ENCODE results near the gene HIC1.
"Not testable (repeated sequence)": the region's sequence is repeated elsewhere in the genome, so short reads cannot be mapped to it uniquely, and the experiment has no call there.

Gene HIC1, protein sequence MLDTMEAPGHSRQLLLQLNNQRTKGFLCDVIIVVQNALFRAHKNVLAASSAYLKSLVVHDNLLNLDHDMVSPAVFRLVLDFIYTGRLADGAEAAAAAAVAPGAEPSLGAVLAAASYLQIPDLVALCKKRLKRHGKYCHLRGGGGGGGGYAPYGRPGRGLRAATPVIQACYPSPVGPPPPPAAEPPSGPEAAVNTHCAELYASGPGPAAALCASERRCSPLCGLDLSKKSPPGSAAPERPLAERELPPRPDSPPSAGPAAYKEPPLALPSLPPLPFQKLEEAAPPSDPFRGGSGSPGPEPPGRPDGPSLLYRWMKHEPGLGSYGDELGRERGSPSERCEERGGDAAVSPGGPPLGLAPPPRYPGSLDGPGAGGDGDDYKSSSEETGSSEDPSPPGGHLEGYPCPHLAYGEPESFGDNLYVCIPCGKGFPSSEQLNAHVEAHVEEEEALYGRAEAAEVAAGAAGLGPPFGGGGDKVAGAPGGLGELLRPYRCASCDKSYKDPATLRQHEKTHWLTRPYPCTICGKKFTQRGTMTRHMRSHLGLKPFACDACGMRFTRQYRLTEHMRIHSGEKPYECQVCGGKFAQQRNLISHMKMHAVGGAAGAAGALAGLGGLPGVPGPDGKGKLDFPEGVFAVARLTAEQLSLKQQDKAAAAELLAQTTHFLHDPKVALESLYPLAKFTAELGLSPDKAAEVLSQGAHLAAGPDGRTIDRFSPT

DNA sequence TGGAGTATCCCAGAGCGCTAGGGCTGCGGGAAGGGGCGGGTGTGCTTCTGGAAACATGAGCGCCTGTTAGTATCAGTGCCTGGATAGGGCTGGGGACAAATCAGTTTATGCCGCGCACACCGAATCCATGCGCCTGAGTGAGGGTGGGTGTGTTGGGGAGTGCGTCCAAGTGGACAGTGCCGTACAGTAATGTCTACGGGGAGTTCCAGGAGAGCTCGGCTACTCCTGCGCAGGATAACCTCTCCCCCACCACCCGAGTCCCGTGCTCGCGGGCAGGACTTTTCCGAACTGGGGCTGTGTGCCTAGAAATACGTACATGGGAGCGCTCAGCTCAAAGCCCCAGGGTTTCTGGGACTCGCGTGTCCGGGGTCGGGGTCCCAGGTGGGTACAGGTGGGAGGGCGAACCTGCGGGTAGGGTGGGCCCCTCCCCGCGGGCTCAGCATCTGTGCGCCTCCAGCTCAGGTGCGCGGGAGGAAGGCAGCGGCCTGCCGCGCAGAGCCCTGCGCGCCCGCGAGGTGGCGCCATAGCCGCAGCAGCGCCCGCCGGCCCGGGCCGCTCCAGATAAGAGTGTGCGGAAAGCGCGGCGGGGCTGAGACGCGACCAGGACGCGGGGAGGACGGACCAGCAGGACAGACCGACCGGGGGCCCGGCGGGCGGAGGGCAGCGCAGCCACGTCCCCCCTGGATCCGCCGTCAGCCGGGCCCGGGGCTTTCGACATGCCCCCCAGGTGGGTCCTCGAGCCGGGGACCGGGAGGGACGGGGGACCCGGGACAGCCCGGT, at the start of gene HIC1:
Gene HIC1 (plus strand): TSS at position 592 of the 780 bp plus-strand sequence. CDS start 1,588 bp downstream, outside the sequence.
- peak; percentile 39 to 73 for DNase-seq

DNA sequence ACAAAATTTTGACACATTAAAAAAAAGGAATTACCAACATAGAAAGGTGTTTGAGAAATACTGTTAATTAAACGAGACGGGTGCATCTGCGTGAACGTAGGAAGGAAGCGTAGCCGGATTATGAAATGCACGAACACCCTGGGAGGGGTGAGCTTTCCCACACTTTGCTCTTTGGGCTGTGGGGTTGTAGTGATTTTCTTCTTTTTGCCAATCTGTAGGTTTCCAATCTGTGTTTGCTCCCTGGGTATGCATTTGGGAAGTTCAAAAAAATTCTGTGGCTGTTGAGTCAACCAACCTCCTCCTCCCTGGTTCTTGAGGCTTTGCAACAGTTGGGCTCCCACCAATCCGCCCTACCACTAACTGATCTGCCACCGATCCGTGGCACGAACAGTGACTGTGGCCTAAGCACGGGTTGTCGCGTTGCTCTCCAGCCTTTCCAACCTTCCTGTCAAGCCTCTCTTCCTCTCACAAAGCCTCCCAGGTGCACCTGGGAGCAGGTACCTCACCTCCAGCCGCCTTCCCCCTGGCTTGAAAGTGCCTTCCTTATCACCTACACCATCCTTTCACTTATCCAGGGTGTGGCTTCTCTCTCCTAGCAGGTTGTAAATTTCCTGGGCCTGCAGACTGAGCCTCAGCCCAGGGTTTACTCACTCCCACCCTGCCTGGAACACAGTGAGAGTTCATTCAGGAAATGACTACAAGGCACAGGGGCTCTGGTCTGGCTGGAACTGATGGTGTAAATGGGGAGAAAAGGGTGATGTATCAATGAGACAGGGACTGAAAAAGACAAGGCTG, 46.4 kb upstream of the HIC1 start:
- DNase-seq, result no peak

DNA sequence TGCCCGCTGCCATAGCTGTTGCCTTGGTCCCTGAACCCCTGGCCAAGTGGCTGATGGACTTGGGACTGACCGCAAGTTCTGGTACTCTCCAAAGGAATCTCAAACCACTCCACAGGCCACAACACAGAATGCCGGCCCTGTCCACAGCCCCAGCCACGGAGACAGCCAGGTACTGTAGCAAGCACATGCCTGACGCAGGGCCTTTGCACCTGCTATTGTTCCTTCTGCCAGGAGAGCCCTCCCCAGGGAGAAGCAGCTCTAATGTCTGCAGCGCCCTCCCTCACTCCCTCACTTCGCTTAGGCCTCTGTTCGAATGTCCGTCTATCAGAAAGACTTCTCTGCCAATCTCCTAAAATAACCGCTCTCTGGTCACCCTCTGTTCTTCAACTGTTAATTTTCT, 45.2 kb upstream of the HIC1 start:
- no peak for DNase-seq

DNA sequence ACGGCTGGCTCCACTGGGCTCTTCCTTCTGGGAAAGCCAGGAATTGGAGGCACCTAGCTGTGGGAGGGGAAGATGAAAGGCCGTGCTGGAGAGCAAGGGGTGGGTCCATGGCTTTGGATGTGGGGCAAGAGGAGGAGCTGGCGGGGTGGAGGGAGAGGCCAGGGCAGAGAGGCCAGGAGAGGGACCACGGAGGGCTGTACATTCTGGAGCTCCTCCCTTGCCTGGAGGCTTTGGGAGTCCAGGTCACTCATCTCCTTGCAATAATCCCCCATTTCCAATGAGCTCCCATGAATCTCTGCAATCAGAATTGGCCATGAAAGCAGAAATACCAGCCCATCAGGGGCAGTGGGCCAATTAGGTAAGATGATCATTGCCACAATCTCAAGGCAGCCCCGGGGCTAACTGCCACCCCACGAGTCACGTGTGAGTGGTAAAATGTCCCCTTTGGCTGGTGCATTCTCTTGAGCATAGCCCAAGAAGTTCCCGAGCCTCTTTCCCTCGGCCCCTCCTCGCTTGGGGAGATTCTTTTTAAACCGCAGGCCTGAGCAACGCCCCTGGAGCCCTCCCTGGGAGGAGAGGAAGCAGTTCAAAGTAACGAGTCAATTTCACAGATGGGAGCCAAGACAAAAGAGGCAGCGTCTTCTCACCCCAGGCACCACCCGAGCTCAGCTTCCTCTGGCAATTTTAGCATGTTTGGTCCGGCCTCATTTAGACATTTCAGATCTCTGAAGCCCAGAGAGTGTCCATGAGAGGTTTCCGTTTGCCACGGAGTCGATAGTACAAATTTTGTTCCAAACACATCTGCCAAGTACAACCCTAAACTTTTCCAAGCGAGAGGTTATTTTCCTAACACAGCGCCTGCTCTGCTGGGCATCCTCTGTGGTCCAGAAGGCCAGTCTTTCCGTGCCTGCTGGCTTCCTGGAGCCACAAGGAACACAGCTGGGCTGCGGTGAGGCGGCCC, 43.2 kb upstream of the HIC1 start:
- DNase-seq, result no peak

DNA sequence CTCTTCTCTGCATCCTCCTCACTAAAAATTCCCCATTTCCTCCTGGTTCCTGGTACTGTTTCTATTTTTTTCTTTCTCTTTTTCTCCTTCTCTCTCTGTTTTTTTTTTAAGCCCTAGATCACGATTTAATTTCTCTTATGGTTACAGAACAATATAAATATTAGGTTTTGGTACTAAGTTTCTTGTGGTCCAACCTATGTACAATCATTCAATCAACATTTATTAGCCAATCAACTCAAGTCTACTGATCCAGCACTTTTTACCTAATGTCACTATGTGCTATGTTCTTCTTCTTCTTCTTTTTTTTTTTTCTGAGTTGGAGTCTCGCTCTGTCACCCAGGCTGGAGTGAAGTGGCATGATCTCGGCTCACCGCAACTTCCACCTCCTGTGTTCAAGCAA, 42.4 kb upstream of the HIC1 start:
- no peak for DNase-seq

DNA sequence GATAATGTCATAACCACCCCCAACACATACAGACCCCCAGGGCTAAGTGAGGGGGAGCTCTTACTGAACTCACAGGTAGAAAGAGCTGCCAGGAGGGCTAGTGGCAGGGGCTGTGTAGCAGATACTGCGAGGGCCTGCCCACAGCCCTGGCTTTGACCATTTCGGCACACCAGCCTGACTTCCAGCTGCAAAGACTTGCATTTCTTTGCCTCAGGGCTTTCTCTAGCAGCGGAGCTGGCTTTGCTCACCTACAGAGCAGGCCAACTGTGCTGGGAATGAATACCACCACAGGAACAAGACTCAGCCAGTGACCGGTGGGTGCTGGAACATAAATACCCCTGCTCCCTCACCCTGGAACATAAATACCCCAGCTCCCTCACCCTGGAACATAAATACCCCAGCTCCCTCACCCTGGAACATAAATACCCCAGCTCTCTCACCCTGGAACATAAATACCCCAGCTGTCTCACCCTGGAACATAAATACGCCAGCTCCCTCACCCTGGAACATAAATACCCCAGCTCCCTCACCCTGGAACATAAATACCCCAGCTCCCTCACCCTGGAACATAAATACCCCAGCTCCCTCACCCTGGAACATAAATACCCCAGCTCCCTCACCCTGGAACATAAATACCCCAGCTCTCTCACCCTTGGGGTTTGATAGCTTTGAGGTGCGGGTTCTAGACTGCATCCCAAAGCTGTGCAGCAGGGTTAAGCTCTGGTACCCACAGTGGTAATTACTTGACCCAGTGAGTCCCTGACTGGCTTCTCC, 41.5 kb upstream of the HIC1 start:
- not testable (repeated sequence) for DNase-seq

DNA sequence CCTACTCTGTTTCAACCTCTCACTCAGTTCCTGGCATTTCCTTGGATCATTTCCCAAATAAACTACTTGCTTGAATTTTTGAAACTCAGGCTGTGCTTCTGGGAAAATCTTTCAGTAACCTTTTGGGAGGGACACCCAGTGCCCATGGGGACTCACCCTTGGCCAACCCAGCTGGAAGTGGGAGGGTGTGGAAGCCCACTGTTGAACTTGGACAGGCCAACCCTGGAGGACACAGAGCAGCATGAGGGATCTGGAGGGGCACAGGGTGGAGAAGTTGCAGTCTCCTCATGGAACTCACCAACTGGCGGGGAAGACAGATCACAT, 40.9 kb upstream of the HIC1 start:
- DNase-seq, result no peak

DNA sequence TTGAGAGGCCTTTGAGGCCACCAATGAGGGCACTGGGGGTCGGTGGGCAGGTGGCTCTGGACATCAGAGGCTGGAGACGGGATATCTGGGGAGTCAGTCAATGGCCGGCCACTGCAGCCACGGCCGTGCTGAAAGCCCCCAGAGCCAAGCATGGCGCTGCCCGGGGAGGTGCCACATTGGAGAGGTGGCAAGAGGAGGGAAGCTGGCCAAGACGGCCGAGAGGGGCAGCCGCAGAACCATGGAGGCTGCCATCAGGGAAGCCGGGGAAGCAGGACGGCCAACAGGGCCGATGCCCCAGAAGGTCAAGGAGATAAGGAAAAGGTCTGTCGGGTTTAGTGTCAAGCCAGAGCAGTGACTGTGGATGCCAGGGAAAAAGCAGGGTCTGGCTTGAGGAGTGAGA, 39.6 kb upstream of the HIC1 start:
- DNase-seq, result no peak

DNA sequence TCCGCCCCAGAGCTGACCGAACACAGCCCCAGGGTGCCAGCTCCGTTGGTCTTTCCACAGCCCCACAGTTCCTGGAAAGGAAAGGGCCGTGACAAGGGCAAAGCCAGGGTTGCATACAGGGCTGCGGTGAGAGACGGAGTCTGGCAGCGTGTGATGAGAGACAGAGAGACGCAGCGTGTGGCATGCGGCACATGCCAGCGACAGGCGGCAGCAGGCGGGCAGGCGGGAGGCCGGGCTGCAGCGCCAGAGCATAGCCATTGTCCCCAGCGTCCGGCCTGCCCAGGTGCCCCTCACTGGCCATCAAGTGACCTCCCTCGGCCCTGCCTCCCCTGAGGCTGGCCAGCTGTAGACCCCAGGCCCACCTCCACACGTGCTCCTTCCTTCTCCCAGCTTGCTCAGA, 38.4 kb upstream of the HIC1 start:
- no peak for DNase-seq

DNA sequence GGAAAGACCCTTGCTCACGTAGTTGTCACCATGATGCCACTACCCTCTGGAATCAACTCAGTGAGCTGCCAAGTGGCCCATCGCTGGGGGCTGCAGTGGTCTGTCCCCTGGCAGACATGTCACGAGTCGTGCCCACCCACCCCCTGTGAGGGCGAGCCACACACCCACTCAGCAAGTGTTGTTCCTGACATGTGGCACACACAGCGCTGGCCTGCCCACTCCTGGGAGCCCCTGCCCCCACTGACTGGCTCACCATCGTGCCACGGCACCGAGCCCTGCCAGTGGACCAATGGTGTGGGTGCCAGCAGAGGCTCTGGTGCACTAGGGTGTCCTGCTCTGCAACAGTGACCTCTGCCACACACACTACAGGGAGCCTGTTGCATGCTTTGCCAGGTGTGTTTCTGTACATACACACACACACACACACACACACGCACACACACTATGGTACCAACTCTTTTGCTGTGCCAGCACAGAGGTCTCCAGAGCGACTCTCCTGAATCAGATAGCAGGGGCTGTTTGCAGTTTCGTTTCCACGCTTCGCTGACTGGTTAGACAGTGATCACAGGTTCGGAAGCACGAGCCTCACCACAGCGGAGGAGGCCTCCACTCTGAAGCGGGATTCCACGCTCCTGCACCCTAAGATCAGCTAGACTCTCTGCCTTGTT, 37.5 kb upstream of the HIC1 start:
- no peak for DNase-seq

DNA sequence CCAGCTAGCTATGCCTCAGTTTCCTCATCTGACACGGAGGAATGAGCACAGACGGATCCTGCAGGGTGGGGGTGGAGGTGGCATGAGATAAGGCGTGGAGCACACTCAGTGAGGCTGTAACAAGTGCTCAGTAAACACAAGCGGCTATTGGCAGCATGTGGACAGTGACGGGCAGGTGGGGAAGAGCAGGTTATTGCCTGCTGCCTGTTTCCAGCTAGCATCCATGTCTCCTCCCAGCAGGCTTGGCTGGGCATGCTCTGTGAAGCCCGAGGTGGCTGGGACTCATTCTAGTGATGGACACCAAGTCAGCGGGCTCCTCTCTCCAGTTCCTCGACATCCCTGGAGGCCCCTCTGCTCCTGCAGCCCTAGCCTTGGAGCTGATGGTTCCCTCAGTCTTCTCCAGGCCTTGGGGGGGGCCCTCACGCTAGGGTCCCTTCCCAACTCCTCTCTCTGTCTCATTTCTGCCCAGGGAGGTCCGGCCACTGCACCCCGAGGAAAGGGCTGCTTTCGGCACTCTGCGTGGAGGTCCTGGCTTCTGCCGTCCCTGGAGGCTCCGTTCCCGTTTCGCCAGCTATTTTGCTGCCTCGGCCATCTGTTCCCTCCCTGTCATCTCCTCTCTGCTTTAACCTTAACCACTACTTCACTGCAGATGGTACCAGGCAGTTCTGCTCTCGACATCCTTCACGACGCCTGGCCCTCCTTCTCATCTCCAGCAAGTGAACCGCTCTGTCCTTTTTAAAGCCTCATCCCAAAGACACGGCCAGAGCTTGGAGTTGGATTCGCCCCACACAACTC, 36.0 kb upstream of the HIC1 start:
- DNase-seq, result peak in 1 of 2 experiments; percentile 24

DNA sequence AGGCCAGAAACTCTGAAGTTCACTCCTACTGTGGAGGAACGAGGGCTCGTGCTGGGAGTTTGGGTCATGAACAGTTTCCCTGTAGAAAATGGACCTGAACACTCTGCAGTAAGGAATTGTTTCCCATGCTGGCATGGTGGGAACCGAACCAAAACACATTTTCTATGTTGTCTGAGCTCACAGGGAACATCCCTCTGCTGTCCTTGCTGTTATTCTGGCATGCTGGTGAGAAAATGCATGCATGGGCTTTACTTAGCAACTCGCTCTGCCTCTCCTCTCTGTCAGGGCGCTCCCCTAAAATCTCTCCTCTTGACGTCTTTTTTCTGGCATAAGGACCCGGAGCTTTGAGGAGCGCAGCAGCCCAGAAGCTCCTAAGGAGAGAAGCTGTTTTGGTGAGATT, 35.2 kb upstream of the HIC1 start:
- DNase-seq, result no peak

DNA sequence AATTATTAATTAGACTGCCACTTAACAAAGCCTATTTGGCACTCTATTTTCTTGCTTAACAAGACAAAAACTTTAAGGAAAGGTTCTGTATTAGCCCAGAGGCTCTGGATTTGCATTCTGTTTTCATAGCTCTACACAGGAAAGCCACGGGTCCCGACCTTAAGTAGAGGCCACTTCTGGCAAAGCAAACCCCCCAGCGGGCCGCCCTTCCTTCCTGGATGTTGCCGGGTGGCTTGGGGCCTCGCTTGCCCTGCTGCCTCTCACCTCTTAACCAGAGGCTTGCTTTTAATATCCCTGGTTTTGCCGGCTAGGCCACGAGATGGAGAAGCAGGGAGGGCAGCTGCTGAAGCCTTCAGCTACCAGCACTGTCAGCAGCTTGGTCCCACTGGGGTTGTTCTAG, 34.2 kb upstream of the HIC1 start:
- DNase-seq, result no peak

DNA sequence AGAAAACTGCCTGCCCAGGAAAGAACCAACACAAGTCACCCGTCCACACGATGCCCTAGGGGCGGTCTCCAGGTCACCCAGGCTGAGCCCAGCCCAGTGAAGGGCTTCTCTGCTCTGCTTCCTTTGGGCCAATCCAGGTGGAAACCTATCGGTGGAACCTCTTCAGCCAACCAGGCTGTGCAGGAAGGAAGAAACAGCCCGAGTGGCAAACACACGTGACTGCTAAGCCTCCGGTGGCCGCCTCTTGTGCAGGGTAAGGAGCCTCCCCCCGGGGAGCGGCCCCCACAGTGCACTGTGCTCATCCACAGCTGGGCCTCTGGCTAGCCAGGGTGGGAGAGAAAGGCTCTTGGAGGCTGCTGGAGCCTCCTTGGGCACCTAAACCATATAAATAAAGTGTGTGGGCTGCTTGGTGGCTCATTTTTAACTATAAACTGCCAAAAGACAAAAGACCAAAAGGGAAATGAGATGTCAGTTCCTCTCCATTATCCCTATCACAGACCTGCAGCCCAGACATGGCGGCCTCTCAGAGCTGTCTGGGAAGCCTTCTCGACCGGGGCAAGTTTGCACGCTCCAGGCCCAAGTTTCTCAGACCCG, 32.2 kb upstream of the HIC1 start:
- no peak for DNase-seq

DNA sequence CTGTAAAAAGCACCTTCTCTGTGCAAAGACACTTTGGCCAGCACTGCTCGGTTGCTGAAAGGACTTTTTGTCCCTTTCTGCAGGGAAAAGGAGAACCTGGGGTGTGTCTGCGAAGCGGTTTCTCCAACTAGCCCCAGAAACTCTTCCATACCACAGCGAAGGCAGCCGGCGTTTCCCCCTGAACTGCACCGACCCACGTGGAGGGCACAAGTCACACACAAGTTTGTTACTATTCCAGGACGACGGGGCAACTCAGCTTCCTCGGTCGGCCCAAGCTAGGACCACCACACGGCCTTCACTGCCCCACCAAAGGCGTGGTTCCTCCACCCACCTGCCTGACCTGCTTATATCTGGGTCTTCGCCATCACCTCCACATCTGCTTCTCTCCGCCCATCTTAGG, 31.6 kb upstream of the HIC1 start:
- DNase-seq, result no peak

DNA sequence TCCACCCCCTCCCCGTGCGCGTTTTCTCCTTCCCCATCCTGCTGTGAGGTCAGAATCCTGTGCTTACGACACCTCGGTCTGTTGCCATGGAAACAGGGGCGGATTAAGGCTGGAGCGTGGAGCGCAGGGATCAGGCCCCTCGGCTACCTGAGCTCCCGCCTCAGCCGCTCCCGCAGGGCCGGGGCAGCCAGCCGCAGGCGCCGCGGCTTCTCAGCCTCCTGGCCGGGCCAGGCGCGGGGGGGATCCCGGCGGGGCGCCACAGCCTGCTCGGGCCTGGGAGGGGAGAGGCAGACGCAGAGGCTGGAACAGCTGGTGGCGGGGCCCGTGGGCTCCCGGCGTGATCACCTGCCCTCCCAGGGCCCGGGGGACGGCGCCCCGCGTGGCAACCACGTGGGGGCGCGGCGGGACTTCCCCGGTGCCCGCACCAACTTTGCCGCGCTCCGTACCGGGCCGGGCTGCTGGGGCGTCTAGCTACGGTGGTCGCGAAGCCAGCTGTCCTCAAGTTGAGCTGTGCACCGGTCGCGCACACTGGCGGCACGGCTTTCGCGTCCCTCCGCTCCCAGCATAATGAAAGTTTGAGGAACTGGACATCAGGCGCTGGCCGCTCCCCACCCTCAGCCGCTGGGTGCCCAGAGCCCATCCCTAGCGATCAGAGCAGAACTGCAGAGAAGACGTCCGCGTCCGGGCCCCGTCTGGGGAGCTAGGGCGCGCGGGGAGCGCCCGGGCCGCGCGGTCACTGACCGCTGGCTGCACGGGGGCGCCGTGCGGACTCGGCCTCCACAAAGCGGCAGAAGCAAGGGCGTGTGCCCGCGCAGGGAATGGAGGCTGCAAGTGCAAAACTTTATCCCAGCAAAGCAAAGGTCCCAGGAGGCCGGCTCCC, 31.0 kb upstream of the HIC1 start:
- DNase-seq, result peak in 1 of 2 experiments; percentile 37

DNA sequence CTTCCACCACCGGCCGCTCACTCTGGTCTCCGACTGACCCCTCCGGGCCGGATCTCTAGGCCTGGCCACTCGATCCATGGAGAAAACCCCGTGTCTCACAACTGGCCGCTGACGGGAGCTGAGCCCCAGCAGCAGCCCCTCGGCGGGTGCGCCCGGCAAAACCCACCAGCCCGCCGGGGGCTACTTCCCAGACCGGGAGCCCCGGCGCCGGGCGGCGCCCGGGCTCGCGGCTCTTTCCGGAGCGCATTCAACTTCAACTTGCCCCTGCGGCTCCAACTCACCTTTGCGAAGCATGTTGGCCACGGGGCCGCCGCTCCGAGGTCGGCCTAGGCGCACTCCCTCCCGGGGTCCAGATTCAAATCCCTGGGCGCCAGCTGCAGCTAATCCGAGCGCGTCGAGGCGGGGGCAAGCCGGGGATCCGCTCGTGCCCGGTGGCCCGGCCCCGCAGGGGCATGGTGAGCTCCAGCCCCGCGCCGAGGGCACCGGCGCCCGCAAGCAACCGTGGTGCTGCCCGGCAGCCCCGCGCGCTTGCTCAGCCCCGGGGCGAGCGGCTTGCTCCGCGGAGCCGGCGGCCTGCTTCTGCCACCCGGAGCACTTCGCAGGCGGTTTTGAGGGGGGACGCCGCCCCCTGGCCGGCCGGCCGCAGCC, 30.2 kb upstream of the HIC1 start:
- peak in 1 of 2 experiments; percentile 55 for DNase-seq

Measured in NCI-H526 (cell line).